HepG2 (cell line): ENCODE measurements around the gene SPRED2. TPM values are rescaled to one million over a fixed set of nuclear protein-coding genes. Genes with fewer than 3 reads are reported as not detected.

Source experiments
- AGO1 ChIP-seq: fragments of 200-400 bp; formaldehyde crosslinking; IDR thresholded peaks from 2 replicates; pipeline ENCODE4 v1.6.1; 2017; ENCODE audit warnings: mild to moderate bottlenecking, low read depth, low read length, moderate library complexity; ENCODE audit not compliant: poor library complexity, severe bottlenecking
- CHD2 ChIP-seq: IDR thresholded peaks from 2 replicates; pipeline ENCODE4 v1.6.1; 2011; ENCODE audit warnings: low read depth, low read length, improper control_type of control experiment
- HOXA3 ChIP-seq: sonication (generic); formaldehyde crosslinking; IDR thresholded peaks from 2 replicates; pipeline ENCODE4 v1.5.0; 2020; ENCODE audit warnings: missing genetic modification reagents
- HOXA5 ChIP-seq: sonication (generic); formaldehyde crosslinking; IDR thresholded peaks from 2 replicates; pipeline ENCODE4 v1.4.0; 2020; ENCODE audit warnings: missing genetic modification reagents
- IKZF4 ChIP-seq: sonication (generic); formaldehyde crosslinking; IDR thresholded peaks from 2 replicates; pipeline ENCODE4 v1.5.1; 2020; ENCODE audit warnings: borderline replicate concordance, mild to moderate bottlenecking, low read depth, missing genetic modification reagents; ENCODE audit errors: not compliant biosample characterization
- PITX1 ChIP-seq: sonication (generic); formaldehyde crosslinking; IDR thresholded peaks from 2 replicates; pipeline ENCODE4 v1.5.1; 2020; ENCODE audit warnings: mild to moderate bottlenecking, missing genetic modification reagents
- PPARG ChIP-seq: conservative IDR thresholded peaks from 2 replicates; pipeline ENCODE4 v1.6.1; 2016; ENCODE audit warnings: missing biosample characterization, missing genetic modification reagents
- RELA ChIP-seq: sonication (generic); formaldehyde crosslinking; IDR thresholded peaks from 2 replicates; pipeline ENCODE4 v1.4.0; 2020; ENCODE audit warnings: missing genetic modification reagents
- SIN3B ChIP-seq: fragments of 150-350 bp; IDR thresholded peaks from 2 replicates; pipeline ENCODE4 v1.6.1; 2014; ENCODE audit warnings: low read length
- SMC3 ChIP-seq: IDR thresholded peaks from 2 replicates; pipeline ENCODE4 v1.6.1; 2011; ENCODE audit warnings: low read length, improper control_type of control experiment
- SP4 ChIP-seq: sonication (generic); formaldehyde crosslinking; IDR thresholded peaks from 2 replicates; pipeline ENCODE4 v1.8.1; 2023; ENCODE audit warnings: mild to moderate bottlenecking, missing genetic modification reagents
- SRF ChIP-seq: IDR thresholded peaks from 2 replicates; pipeline ENCODE4 v1.6.1; 2011; ENCODE audit warnings: mild to moderate bottlenecking, low read depth, low read length, moderate library complexity
- TFAP4 ChIP-seq: sonication (generic); IDR thresholded peaks from 2 replicates; pipeline ENCODE4 v1.6.1; 2016; ENCODE audit warnings: low read depth, borderline replicate concordance
- ZMYM3 ChIP-seq: sonication (generic); formaldehyde crosslinking; IDR thresholded peaks from 2 replicates; pipeline ENCODE4 v1.5.1; 2020; ENCODE audit warnings: mild to moderate bottlenecking, missing genetic modification reagents
- ZNF180 ChIP-seq: sonication (generic); formaldehyde crosslinking; IDR thresholded peaks from 2 replicates; pipeline ENCODE4 v1.4.0; 2020; ENCODE audit warnings: low read depth, missing genetic modification reagents, borderline replicate concordance
- ZSCAN25 ChIP-seq: sonication (generic); formaldehyde crosslinking; IDR thresholded peaks from 2 replicates; pipeline ENCODE4 v1.8.0; 2022; ENCODE audit warnings: mild to moderate bottlenecking, missing genetic modification reagents
- polyA plus RNA-seq, 8 experiments: library from polyadenylated mRNA; depleted of rRNA in 3 of 8; stranded (reverse) in 7 of 8; unstranded in 1 of 8; fragments of >200 nt; fragmentation: Illumina TruSeq in 4 of 8; extraction: Trizol in 4 of 8; gene quantifications; 2 replicates each; pipeline versions ENCODE4 v1.2.1 to v1.2.3, GENCODE V29; 2011 to 2016; ENCODE audit warnings: low read depth in 4 of 8, missing spikeins in 1 of 8, mixed read lengths in 1 of 8; ENCODE audit not compliant: insufficient read depth in 1 of 8
- total RNA-seq, 5 experiments: library from RNA; depleted of rRNA; stranded (reverse); fragments of >200 nt; fragmentation: Illumina TruSeq; extraction: Trizol; gene quantifications; 2 replicates each; pipeline ENCODE4 v1.2.3, GENCODE V29; 2016; ENCODE audit warnings: low read depth in 1 of 5
- TF ChIP-seq, protein P1 (sequence below): sonication (generic); formaldehyde crosslinking; IDR thresholded peaks from one replicate; pipeline ENCODE4 v1.5.1; 2020; ENCODE audit warnings: mild to moderate bottlenecking, missing genetic modification reagents; ENCODE audit errors: not compliant biosample characterization
- TF ChIP-seq, protein P2 (sequence below): sonication (generic); formaldehyde crosslinking; IDR thresholded peaks from 2 replicates; pipeline ENCODE4 v1.4.0; 2020; ENCODE audit warnings: missing genetic modification reagents, borderline replicate concordance

The SPRED2 gene
- total and polyA plus RNA-seq, 2 of the 13 experiments (the other 11 are each of a cell fraction or from before 2014, with no cell fraction given), result 13.0 to 37.0 TPM

GRCh38 chr2:65379721-65380171 lies 52.7 kb downstream of the SPRED2 start (continued):
- no peak for TF ChIP-seq HOXA5 (CRISPR knock-in tag)
- TF ChIP-seq SP4 (CRISPR knock-in tag), result no peak
- TF ChIP-seq PPARG (CRISPR knock-in tag), result peak; percentile 74
- peak; percentile 36; the same call in 1 of the 2 replicates for TF ChIP-seq ZMYM3 (CRISPR knock-in tag)
- no peak for TF ChIP-seq CHD2
- TF ChIP-seq, protein P1, sequence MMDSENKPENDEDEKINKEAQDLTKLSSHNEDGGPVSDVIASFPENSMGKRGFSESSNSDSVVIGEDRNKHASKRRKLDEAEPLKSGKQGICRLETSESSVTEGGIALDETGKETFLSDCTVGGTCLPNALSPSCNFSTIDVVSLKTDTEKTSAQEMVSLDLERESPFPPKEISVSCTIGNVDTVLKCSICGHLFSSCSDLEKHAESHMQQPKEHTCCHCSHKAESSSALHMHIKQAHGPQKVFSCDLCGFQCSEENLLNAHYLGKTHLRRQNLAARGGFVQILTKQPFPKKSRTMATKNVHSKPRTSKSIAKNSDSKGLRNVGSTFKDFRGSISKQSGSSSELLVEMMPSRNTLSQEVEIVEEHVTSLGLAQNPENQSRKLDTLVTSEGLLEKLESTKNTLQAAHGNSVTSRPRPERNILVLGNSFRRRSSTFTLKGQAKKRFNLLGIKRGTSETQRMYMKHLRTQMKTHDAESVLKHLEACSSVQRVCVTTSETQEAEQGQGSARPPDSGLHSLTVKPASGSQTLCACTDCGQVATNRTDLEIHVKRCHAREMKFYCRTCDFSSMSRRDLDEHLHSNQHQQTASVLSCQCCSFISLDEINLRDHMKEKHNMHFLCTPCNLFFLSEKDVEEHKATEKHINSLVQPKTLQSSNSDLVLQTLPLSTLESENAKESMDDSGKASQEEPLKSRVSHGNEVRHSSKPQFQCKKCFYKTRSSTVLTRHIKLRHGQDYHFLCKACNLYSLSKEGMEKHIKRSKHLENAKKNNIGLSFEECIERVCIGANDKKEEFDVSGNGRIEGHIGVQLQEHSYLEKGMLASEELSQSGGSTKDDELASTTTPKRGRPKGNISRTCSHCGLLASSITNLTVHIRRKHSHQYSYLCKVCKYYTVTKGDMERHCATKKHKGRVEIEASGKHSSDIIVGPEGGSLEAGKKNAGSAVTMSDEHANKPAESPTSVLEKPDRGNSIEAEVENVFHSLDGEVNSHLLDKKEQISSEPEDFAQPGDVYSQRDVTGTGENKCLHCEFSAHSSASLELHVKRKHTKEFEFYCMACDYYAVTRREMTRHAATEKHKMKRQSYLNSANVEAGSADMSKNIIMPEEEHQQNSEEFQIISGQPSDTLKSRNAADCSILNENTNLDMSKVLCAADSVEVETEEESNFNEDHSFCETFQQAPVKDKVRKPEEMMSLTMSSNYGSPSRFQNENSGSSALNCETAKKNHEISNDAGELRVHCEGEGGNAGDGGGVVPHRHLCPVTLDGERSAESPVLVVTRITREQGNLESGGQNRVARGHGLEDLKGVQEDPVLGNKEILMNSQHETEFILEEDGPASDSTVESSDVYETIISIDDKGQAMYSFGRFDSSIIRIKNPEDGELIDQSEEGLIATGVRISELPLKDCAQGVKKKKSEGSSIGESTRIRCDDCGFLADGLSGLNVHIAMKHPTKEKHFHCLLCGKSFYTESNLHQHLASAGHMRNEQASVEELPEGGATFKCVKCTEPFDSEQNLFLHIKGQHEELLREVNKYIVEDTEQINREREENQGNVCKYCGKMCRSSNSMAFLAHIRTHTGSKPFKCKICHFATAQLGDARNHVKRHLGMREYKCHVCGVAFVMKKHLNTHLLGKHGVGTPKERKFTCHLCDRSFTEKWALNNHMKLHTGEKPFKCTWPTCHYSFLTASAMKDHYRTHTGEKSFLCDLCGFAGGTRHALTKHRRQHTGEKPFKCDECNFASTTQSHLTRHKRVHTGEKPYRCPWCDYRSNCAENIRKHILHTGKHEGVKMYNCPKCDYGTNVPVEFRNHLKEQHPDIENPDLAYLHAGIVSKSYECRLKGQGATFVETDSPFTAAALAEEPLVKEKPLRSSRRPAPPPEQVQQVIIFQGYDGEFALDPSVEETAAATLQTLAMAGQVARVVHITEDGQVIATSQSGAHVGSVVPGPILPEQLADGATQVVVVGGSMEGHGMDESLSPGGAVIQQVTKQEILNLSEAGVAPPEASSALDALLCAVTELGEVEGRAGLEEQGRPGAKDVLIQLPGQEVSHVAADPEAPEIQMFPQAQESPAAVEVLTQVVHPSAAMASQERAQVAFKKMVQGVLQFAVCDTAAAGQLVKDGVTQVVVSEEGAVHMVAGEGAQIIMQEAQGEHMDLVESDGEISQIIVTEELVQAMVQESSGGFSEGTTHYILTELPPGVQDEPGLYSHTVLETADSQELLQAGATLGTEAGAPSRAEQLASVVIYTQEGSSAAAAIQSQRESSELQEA (CRISPR knock-in tag), result no peak
- no peak for TF ChIP-seq SRF
- TF ChIP-seq RELA (CRISPR knock-in tag), result no peak
- TF ChIP-seq HOXA3 (CRISPR knock-in tag), result 0 out of 2 replicates have a peak, but pooled peaks have one; percentile 40
- no peak; the same call in 1 of the 2 replicates for TF ChIP-seq SMC3
- peak; percentile 83; the same call in 1 of the 2 replicates for TF ChIP-seq TFAP4
- TF ChIP-seq AGO1, result no peak
- TF ChIP-seq PITX1, result 0 out of 2 replicates have a peak, but pooled peaks have one; percentile 22
- TF ChIP-seq, protein P2, sequence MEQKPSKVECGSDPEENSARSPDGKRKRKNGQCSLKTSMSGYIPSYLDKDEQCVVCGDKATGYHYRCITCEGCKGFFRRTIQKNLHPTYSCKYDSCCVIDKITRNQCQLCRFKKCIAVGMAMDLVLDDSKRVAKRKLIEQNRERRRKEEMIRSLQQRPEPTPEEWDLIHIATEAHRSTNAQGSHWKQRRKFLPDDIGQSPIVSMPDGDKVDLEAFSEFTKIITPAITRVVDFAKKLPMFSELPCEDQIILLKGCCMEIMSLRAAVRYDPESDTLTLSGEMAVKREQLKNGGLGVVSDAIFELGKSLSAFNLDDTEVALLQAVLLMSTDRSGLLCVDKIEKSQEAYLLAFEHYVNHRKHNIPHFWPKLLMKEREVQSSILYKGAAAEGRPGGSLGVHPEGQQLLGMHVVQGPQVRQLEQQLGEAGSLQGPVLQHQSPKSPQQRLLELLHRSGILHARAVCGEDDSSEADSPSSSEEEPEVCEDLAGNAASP (CRISPR knock-in tag), result peak; percentile 9; the same call in 1 of the 2 replicates
- no peak for TF ChIP-seq ZSCAN25
- TF ChIP-seq IKZF4, result no peak
- TF ChIP-seq SIN3B, result no peak
- no peak for TF ChIP-seq ZNF180 (CRISPR knock-in tag)
